Right lobe of liver (tissue), 6 donors: ENCODE results near the gene IL18BP. TPM values are rescaled to one million over a fixed set of nuclear protein-coding genes. Genes with fewer than 3 reads are reported as not detected.

Source experiments
- ATAC-seq, 4 donors: fragments of 200-7000 bp; cut with Tn5 transposase; one replicate each; pipeline ENCODE4 v1.9.1; 2020; ENCODE audit warnings: mild to moderate bottlenecking in 4 of 4, moderate library complexity in 4 of 4
- DNase-seq, 3 donors: peaks; one replicate each; pipeline ENCODE4 v3.0.0-alpha.2; 2020
- H3K27ac ChIP-seq, 3 donors: fragments of 200-600 bp; one replicate each; pipeline ENCODE4 v1.8.0; 2022
- H3K27me3 ChIP-seq, 2 donors: fragments of 200-600 bp; one replicate each; pipeline ENCODE4 v1.8.0; 2022
- H3K36me3 ChIP-seq, 4 donors: fragments of 200-600 bp; sonication (generic) in 1 of 4; one replicate each; pipeline versions ENCODE4 v1.5.1 to v1.8.0; 2017 to 2022; ENCODE audit warnings: control low read depth in 1 of 4
- H3K4me1 ChIP-seq, 4 donors: fragments of 200-600 bp; sonication (generic) in 1 of 4; one replicate each; pipeline versions ENCODE4 v1.5.1 to v1.8.0; 2017 to 2022; ENCODE audit warnings: control low read depth in 1 of 4
- H3K4me3 ChIP-seq, 3 donors: fragments of 200-600 bp; one replicate each; pipeline ENCODE4 v1.8.0; 2022
- H3K9me3 ChIP-seq, 4 donors: fragments of 200-600 bp; sonication (generic) in 1 of 4; one replicate each; pipeline versions ENCODE4 v1.5.1 to v1.8.0; 2017 to 2022; ENCODE audit warnings: control low read depth in 1 of 4
- CTCF ChIP-seq, 4 donors: fragments of 200-600 bp in 3 of 4; fragments of 450-650 bp in 1 of 4; IDR thresholded peaks; one replicate each; pipeline versions ENCODE4 v1.5.1 to v1.8.0; 2016 to 2022; ENCODE audit warnings: antibody characterized with exemption in 4 of 4, mild to moderate bottlenecking in 2 of 4
- POLR2A ChIP-seq: fragments of 450-650 bp; IDR thresholded peaks from one replicate; pipeline ENCODE4 v1.6.1; 2017; ENCODE audit warnings: antibody characterized with exemption, mild to moderate bottlenecking
- WGBS: methylation state at CpG from one replicate; pipeline ENCODE4 v1.1.6; 2018; ENCODE audit warnings: low coverage, low lambda C conversion rate; ENCODE audit not compliant: insufficient coverage; ENCODE audit errors: missing lambda C conversion rate; 5-methylcytosine and 5-hydroxymethylcytosine counted together
- intact Hi-C, 2 donors: fragments of 100-400 bp; cut with DNase I; formaldehyde crosslinking; loops; one replicate each; pipeline versions ENCODE4 v1.11.2 to v1.14.1; 2022
- total RNA-seq, 6 experiments: library from RNA; depleted of rRNA in 2 of 6; stranded (reverse); fragments of >200 nt in 2 of 6; fragmentation: NEBNext Ultra II Directional in 3 of 6; extraction: Animal tissue kit (Norgen Biotek cat#: 25700) in 3 of 6; gene quantifications; one replicate each; pipeline versions ENCODE4 v1.1.0 to v1.2.4, GENCODE V29; 2016 to 2023
- donor health status: DM: no; HTN: yes; CAD: no.
- donor health status: DM: no; HTN: no; CAD: no.
- donor health status: DM: no; HTN: no; CAD: no.
- donor health status: DM: no; HTN: yes; CAD: no.
- donor health status: DM: no; HTN: yes; CAD: no.

Gene IL18BP
- total RNA-seq, 6 experiments from 2014 or later, result 2.2 to 13.0 (median 3.7) TPM

GRCh38 chr11:72039031-72039855 is 40.5 kb downstream of the IL18BP start:
- Histone ChIP-seq H3K4me3 (peak overlapping the region; percentile 48 to 62 (median 60)), H3K9me3 (no peaks in the 10 kb centered on the region), H3K27me3 (no peaks in the 10 kb centered on the region), H3K4me1 (peaks cover 1 to 39% (median 7%) of the 10 kb centered on the region in 4 donors), H3K27ac (peak overlapping the region; percentile 57 to 93 (median 76)), H3K36me3 (peaks cover 0 to 7% (median 3%) of the 10 kb centered on the region in 4 donors)
- no peak for TF ChIP-seq CTCF (IDR thresholded peaks at IDR 0.05)
- no peak for TF ChIP-seq POLR2A
- no peak for ATAC-seq
- intact Hi-C loops, result no loop called here
- 45% methylated on average over 3 of the region's 5 CpGs for WGBS
- no peak for DNase-seq

- Histone ChIP-seq H3K4me3 (peak overlapping the region; percentile 48 to 62 (median 60)), H3K4me1 (peaks cover 1 to 39% (median 7%) of the 10 kb centered on the region in 4 donors), H3K9me3 (no peaks in the 10 kb centered on the region), H3K36me3 (peaks cover 0 to 2% (median 0%) of the 10 kb centered on the region in 4 donors), H3K27ac (peak overlapping the region; percentile 57 to 93 (median 76)), H3K27me3 (no peaks in the 10 kb centered on the region)
- no peak for ATAC-seq
- no peak for TF ChIP-seq CTCF (IDR thresholded peaks at IDR 0.05)
- no peak for TF ChIP-seq POLR2A
- intact Hi-C loops, result no loop called here
- DNase-seq, result no peak
- 18% methylated on average over 4 of the region's 6 CpGs for WGBS
Measured at GRCh38 chr11:72039856-72040401, 41.2 kb downstream of the IL18BP start.

- ATAC-seq (peak; percentile 79 to 82 (median 80)), DNase-seq (peak; percentile 93 to 95 (median 94))
- 0% methylated on average over 20 of the region's 23 CpGs for WGBS
- intact Hi-C loops, result no loop called here
- peak overlapping the region; percentile 48 to 62 (median 60) for H3K4me3 ChIP-seq
- H3K27ac ChIP-seq, result peak overlapping the region; percentile 87 to 96 (median 93)
- no peaks in the 10 kb centered on the region for H3K36me3 ChIP-seq
- no peaks in the 10 kb centered on the region for H3K27me3 ChIP-seq
- no peaks in the 10 kb centered on the region for H3K9me3 ChIP-seq
- TF ChIP-seq POLR2A (no peak), CTCF (IDR thresholded peaks at IDR 0.05) (no peak)
- H3K4me1 ChIP-seq, result peaks cover 1 to 39% (median 7%) of the 10 kb centered on the region in 4 donors
Measured at GRCh38 chr11:72040491-72041363, 42.0 kb downstream of the IL18BP start.

- 1% methylated on average over 12 of the region's 23 CpGs for WGBS
- H3K9me3 ChIP-seq, result no peaks in the 10 kb centered on the region
- peak overlapping the region; percentile 48 to 62 (median 60) for H3K4me3 ChIP-seq
- ATAC-seq, result peak; percentile 68 to 79 (median 76)
- H3K4me1 ChIP-seq, result peaks cover 1 to 39% (median 7%) of the 10 kb centered on the region in 4 donors
- TF ChIP-seq CTCF (IDR thresholded peaks at IDR 0.05) (no peak), POLR2A (peak; percentile 36)
- peak; percentile 66 to 83 (median 82) for DNase-seq
- H3K36me3 ChIP-seq, result no peaks in the 10 kb centered on the region
- peak overlapping the region; percentile 87 to 96 (median 93) for H3K27ac ChIP-seq
- intact Hi-C loops, result no loop called here
- no peaks in the 10 kb centered on the region for H3K27me3 ChIP-seq
Measured at GRCh38 chr11:72041364-72042063, 42.8 kb downstream of the IL18BP start.
